C4-2B (cell line): ENCODE measurements around the gene BRD1.

Experiments
- H3K27ac ChIP-seq: fragments of 450-650 bp; 2 replicates; pipeline ENCODE4 v1.5.1; 2017
- ZFX ChIP-seq: fragments of 450-650 bp; IDR thresholded peaks from 2 replicates; pipeline ENCODE4 v1.6.1; 2017
- TF ChIP-seq, protein P1 (sequence below): fragments of 450-650 bp; conservative IDR thresholded peaks from 2 replicates; pipeline ENCODE4 v1.5.1; 2017; ENCODE audit warnings: mild to moderate bottlenecking

Gene BRD1

DNA sequence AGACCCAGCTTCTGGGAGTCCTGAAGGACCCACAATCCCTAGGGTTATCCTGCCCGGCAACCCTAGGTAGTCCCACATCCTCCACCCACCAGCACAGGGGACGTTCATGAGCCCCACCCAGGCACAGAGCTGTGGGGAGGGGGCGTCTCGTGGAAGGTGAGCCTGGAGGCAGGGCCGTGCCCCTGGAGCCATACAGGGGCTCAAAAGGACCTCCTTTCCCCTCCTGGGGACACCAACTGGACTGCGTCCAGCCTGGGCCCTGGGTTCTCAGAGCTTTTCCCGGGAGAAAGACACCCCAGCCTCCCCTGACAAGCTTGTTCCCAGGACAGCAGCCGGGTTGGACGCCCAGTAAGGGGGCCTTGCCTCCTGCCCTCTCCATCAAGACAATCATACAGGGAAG, 78.4 kb downstream of the BRD1 start:
- TF ChIP-seq, protein P1, sequence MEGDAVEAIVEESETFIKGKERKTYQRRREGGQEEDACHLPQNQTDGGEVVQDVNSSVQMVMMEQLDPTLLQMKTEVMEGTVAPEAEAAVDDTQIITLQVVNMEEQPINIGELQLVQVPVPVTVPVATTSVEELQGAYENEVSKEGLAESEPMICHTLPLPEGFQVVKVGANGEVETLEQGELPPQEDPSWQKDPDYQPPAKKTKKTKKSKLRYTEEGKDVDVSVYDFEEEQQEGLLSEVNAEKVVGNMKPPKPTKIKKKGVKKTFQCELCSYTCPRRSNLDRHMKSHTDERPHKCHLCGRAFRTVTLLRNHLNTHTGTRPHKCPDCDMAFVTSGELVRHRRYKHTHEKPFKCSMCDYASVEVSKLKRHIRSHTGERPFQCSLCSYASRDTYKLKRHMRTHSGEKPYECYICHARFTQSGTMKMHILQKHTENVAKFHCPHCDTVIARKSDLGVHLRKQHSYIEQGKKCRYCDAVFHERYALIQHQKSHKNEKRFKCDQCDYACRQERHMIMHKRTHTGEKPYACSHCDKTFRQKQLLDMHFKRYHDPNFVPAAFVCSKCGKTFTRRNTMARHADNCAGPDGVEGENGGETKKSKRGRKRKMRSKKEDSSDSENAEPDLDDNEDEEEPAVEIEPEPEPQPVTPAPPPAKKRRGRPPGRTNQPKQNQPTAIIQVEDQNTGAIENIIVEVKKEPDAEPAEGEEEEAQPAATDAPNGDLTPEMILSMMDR = no peak
- no peak for TF ChIP-seq ZFX
- H3K27ac ChIP-seq = no peak overlapping the region

DNA sequence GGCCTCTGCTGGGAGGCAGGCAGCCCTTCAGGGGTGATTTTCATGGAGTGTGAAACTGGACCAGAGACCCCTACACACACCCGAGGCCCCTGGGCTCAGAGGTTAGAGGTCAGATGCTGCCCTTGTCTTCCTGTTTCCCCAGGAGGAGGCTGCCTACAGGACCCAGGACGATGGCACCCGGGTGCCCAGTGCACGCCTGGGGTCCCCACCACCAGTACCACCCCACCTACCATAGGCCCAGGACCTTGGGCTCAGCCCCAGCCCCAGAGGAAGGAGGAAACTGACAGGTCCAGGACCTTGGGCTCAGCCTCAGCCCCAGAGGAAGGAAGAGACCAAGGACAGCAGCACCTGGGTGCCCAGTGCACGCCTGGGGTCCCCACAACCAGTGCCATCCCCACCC, 79.2 kb downstream of the BRD1 start:
- no peak overlapping the region for H3K27ac ChIP-seq
- TF ChIP-seq, protein P1 = no peak
- TF ChIP-seq ZFX = no peak

DNA sequence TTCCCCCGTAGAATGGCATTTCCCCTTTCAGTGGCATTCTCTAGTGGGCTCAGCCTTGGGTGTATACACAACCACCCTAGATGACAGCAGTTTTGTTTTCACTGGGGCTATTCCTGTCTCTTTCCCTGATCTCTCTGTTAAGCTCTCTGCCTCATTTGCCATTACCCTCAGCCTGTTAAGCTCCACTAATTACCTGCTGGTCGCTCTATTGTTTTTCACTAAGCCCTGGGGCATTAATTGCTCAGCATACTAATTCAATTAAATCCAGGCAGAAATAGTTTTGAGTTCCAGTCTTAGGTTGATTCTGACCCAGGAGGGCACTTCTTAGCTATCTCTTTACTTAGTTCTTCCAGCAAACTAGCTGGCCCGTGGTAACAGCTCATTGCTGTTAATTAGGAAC, 80.0 kb downstream of the BRD1 start:
- TF ChIP-seq ZFX = no peak
- TF ChIP-seq, protein P1 = no peak
- no peak overlapping the region for H3K27ac ChIP-seq

DNA sequence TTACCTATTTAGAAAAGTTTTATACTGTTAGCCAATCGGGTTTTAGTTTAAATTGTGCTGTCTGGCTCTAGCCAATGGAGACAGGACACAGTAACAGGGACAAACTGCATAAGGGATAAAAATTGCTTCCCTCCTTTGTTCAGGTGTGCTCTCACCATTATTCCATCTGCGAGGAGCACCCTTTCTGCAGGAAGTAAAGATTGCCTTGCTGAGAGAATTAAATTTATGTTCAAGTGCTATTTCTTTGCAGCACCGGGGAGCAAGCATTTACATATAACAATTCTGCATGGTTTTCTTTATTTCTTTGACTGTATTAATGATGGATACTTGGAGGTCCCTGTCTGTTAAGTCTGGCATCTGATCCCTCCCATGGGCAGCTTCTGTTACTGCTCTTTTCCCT, 80.5 kb downstream of the BRD1 start:
- TF ChIP-seq ZFX = no peak
- TF ChIP-seq, protein P1 = no peak
- no peak overlapping the region for H3K27ac ChIP-seq

DNA sequence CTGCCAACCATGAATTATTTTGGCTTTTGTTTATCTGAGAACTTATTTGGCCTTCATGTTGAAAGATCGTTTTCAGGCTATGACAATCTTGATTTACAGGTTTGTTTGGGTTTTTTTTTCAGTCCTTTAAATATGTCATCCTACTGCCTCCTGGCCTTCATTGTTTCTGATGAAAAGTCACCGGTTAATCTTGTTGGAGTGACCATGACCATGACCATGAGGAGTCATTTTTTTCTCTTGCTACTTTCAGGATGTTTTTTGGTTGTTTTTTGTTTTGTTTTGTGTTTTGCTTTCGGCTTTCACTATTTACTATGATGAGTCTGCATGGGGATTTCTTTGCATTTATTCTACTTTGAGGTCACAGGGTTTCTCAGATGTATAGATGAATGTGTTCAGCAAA, 81.6 kb downstream of the BRD1 start:
- TF ChIP-seq ZFX = no peak
- TF ChIP-seq, protein P1 = no peak
- H3K27ac ChIP-seq = no peak overlapping the region

DNA sequence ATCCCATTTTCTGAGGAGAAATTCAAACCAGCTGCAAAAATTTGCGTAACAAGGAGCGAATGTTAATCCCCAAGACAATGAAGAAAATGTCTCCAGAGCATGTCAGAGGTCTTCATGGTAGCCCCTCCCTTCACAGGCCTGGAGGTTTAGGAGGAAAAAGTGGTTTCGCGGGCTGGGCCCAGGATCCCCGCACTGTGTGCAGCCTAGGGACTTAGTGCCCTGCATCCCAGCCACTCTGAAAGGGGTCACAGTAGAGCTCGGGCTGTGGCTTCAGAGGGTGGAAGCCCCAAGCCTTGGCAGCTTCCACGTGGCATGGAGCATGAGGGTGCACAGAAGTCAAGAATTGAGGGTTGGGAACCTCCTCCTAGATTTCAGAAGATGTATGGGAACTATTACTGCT, 87.4 kb downstream of the BRD1 start:
- TF ChIP-seq, protein P1 = no peak
- TF ChIP-seq ZFX = no peak
- no peak overlapping the region for H3K27ac ChIP-seq

DNA sequence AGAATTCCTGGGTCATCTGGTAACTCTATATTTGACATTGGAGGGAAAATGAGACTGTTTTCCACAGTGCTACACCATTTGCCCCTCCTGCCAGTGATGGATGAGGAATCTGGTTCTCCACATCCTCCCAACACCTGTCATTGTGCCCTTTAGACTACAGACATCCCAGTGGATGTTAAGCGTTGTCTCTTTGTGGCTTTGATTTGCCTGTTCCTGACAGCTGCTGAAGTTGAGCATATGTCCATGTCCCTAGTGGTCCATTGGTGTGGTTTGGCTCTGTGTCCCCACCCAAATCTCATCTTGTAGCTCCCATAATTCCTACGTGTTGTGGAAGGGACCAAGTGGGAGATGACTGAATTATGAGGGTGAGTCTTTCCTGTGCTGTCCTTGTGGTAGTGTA, 88.5 kb downstream of the BRD1 start:
- TF ChIP-seq, protein P1 = no peak
- no peak for TF ChIP-seq ZFX
- H3K27ac ChIP-seq = no peak overlapping the region
